Pancreas (tissue), 10 donors: Measurements from ENCODE around the gene PRRC2C. TPM values are rescaled to one million over a fixed set of nuclear protein-coding genes. Genes with fewer than 3 reads are reported as not detected.

Experiments
- ATAC-seq, 4 donors: fragments of 200-7000 bp; cut with Tn5 transposase; one replicate each; pipeline versions ENCODE4 v1.8.0 to v1.9.1; 2020; ENCODE audit warnings: mild to moderate bottlenecking in 4 of 4, moderate library complexity in 4 of 4
- DNase-seq, 6 donors: peaks; one replicate each; pipeline ENCODE4 v3.0.0-alpha.2; 2020
- FAIRE-seq: peaks from 2 replicates; lab custom pipeline; 2012; peaks lifted over from hg19 to GRCh38; lab: Jason Lieb, UNC
- H3K27ac ChIP-seq, 4 donors: fragments of 200-600 bp; sonication (generic); 1 replicate in 3 of 4; 2 replicates in 1 of 4; pipeline versions ENCODE4 v1.5.0 to v1.8.0; 2020
- H3K27me3 ChIP-seq, 4 donors: fragments of 200-600 bp; one replicate each; pipeline ENCODE4 v1.8.0; 2021
- H3K36me3 ChIP-seq, 3 donors: fragments of 200-600 bp; sonication (generic) in 1 of 3; one replicate each; pipeline versions ENCODE4 v1.5.0 to v1.8.0; 2020 to 2021
- H3K4me1 ChIP-seq, 3 donors: fragments of 200-600 bp; one replicate each; pipeline ENCODE4 v1.8.0; 2021
- H3K4me3 ChIP-seq, 4 donors: fragments of 200-600 bp; sonication (generic) in 2 of 4; one replicate each; pipeline versions ENCODE4 v1.5.0 to v1.8.0; 2020 to 2021
- H3K9me3 ChIP-seq, 4 donors: fragments of 200-600 bp; one replicate each; pipeline ENCODE4 v1.8.0; 2021
- WGBS, 2 donors: extraction: QIAGEN DNeasy Blood & Tissue Kit; methylation state at CpG; one replicate each; pipeline ENCODE4 v1.1.7; 2013; 5-methylcytosine and 5-hydroxymethylcytosine counted together
- intact Hi-C, 3 donors: fragments of 100-400 bp; cut with DNase I; formaldehyde crosslinking; loops; one replicate each; pipeline versions ENCODE4 v1.11.1 to v1.14.2; 2022
- polyA plus RNA-seq, 2 donors: library from polyadenylated mRNA; stranded (reverse); fragments of 200-250 nt; gene quantifications; one replicate each; pipeline ENCODE4 v1.2.3, GENCODE V29; 2013
- total RNA-seq, 6 donors: library from RNA; stranded (reverse); fragmentation: NEBNext Ultra II Directional in 4 of 6; extraction: Animal tissue kit (Norgen Biotek cat#: 25700) in 4 of 6; gene quantifications; one replicate each; pipeline versions ENCODE4 v1.2.1 to v1.2.4, GENCODE V29; 2021 to 2023
- TF ChIP-seq, protein P1 (sequence below), 4 donors: fragments of 200-600 bp; sonication (generic) in 3 of 4; IDR thresholded peaks; one replicate each; pipeline versions ENCODE4 v1.5.0 to v1.8.0; 2021; ENCODE audit warnings: antibody characterized with exemption in 4 of 4
- donor health status: healthy with polysubstance abuse.
- donor health status: DM: no; HTN: no; CAD: no; lungs with moderate emphysema.
- donor health status: DM: no; HTN: no; CAD: no.
- donor health status: control.
- donor health status: control.
- donor health status: Bipolar disorder and iron deficiency.
- donor health status: DM: yes; HTN: yes; CAD: no.
- donor health status: DM: no; HTN: no; CAD: no.
- donor health status: DM: no; HTN: no; CAD: no.
- donor health status: DM: yes; HTN: yes; CAD: no.

Gene PRRC2C
- total and polyA plus RNA-seq, 8 donors = 22.4 to 82.3 (median 48.4) TPM

DNA sequence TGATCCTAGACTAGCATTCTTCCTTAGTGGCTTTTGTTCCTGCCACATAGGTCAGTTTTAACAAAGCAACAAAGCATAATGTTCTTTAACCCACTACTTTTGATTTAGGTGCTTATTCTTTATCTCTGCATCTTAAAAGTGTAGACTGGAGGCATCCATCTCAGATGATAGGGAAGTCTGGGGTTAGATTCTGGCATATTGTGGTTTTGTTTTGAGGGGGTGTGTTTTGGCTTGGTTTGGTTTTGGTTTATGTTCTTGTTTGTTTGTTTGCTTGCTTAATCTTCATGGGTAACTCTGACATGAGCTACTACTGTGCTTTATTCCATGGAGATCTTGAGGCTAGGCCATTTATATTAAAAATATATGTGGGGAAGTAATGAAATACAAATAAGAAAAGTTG is 96.4 kb downstream of the PRRC2C start:
- TF ChIP-seq, protein P1, sequence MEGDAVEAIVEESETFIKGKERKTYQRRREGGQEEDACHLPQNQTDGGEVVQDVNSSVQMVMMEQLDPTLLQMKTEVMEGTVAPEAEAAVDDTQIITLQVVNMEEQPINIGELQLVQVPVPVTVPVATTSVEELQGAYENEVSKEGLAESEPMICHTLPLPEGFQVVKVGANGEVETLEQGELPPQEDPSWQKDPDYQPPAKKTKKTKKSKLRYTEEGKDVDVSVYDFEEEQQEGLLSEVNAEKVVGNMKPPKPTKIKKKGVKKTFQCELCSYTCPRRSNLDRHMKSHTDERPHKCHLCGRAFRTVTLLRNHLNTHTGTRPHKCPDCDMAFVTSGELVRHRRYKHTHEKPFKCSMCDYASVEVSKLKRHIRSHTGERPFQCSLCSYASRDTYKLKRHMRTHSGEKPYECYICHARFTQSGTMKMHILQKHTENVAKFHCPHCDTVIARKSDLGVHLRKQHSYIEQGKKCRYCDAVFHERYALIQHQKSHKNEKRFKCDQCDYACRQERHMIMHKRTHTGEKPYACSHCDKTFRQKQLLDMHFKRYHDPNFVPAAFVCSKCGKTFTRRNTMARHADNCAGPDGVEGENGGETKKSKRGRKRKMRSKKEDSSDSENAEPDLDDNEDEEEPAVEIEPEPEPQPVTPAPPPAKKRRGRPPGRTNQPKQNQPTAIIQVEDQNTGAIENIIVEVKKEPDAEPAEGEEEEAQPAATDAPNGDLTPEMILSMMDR (IDR thresholded peaks at IDR 0.05) = no peak
- Histone ChIP-seq H3K27me3 (no peaks in the 10 kb centered on the region), H3K36me3 (peaks cover 4 to 74% (median 15%) of the 10 kb centered on the region in 3 donors), H3K9me3 (no peaks in the 10 kb centered on the region), H3K4me1 (no peaks in the 10 kb centered on the region), H3K4me3 (no peak overlapping the region), H3K27ac (no peak overlapping the region)
- ATAC-seq = no peak
- no peak for FAIRE-seq
- no peak for DNase-seq
- intact Hi-C loops = no loop called here

DNA sequence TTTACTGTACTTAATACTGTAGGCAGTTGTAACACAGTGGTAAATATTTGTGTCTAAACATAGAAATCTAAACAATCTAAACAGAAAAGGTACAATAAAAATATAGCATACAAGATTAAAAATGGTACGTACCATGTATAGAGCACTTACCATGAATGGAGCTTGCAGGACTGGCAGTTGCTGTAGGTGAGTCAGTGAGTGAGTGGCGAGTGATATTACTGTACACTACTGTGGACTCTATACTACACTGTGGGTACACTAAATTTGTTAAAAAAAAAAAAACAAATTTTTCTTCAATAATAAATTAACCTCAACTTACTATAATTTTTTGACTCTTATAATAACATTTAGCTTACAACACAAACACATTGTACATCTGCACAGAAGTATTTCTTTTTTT is 97.3 kb downstream of the PRRC2C start:
- FAIRE-seq (no peak), ATAC-seq (no peak), DNase-seq (no peak)
- H3K27me3 ChIP-seq = no peaks in the 10 kb centered on the region
- WGBS, 2 donors = 92 to 100% methylated on average over 2 of the region's 2 CpGs
- no peaks in the 10 kb centered on the region for H3K9me3 ChIP-seq
- no peaks in the 10 kb centered on the region for H3K4me1 ChIP-seq
- no peak overlapping the region for H3K4me3 ChIP-seq
- no peak overlapping the region for H3K27ac ChIP-seq
- peaks cover 4 to 72% (median 24%) of the 10 kb centered on the region in 3 donors for H3K36me3 ChIP-seq
- intact Hi-C loops = no loop called here
- TF ChIP-seq, protein P1 (IDR thresholded peaks at IDR 0.05) = no peak

DNA sequence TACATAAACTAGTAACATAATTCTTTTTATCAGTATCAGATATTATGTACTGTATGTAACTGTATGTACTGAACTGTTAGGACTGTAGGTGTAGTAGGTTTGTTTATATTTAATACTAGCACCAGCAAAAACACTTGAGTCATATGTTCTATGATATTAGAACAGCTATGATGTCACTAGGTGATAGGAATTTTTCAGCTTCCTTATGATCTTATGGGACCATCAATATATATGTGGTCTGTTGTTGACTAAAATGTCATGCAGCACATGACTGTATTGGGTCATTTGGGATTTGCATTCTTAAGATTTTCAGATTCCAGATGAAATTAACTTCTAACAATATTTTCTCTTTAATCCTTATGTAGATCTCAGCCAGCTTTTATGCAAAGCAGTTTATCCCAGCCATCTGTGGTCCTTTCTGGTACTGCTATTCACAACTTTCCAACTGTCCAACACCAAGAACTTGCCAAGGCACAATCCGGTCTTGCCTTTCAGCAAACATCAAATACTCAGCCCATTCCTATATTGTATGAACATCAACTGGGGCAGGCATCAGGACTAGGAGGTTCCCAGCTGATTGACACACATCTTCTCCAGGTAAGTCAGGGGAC is 98.4 kb downstream of the PRRC2C start:
- Histone ChIP-seq H3K4me3 (no peak overlapping the region), H3K36me3 (peaks cover 0 to 70% (median 20%) of the 10 kb centered on the region in 3 donors), H3K4me1 (peaks cover 0 to 2% (median 0%) of the 10 kb centered on the region in 3 donors), H3K27me3 (no peaks in the 10 kb centered on the region), H3K27ac (no peak overlapping the region), H3K9me3 (no peaks in the 10 kb centered on the region)
- FAIRE-seq (no peak), DNase-seq (no peak), ATAC-seq (no peak)
- intact Hi-C loops = no loop called here
- TF ChIP-seq, protein P1 (IDR thresholded peaks at IDR 0.05) = no peak
- WGBS, 2 donors = 75 to 88% methylated on average over 1 of the region's 1 CpG

DNA sequence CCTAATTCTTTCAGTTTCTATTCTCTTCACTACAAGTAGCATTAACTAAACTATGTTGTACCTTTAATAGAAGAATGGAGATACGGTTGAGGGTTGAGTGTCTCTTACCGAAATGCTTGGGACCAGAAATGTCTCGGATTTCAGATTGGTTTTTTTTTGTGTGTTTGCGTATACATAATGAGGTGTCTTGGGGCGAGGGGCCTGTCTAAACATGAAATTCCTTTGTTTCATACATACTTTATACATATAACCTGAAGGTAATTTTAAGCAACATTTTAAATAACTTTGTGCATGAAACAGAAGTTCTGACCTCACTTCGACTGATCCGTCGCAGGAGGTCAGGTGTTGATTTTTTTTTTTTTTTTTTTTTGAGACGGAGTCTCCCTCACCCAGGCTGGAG is 100.4 kb downstream of the PRRC2C start:
- no peak overlapping the region for H3K27ac ChIP-seq
- FAIRE-seq (no peak), ATAC-seq (no peak), DNase-seq (no peak)
- H3K4me3 ChIP-seq = no peak overlapping the region
- peaks cover 0 to 5% (median 0%) of the 10 kb centered on the region in 3 donors for H3K4me1 ChIP-seq
- no peaks in the 10 kb centered on the region for H3K27me3 ChIP-seq
- TF ChIP-seq, protein P1 (IDR thresholded peaks at IDR 0.05) = no peak
- intact Hi-C loops = no loop called here
- WGBS, 2 donors = 96 to 98% methylated on average over 8 to 9 of the region's 9 CpGs
- H3K9me3 ChIP-seq = no peaks in the 10 kb centered on the region
- peaks cover 0 to 68% (median 19%) of the 10 kb centered on the region in 3 donors for H3K36me3 ChIP-seq

DNA sequence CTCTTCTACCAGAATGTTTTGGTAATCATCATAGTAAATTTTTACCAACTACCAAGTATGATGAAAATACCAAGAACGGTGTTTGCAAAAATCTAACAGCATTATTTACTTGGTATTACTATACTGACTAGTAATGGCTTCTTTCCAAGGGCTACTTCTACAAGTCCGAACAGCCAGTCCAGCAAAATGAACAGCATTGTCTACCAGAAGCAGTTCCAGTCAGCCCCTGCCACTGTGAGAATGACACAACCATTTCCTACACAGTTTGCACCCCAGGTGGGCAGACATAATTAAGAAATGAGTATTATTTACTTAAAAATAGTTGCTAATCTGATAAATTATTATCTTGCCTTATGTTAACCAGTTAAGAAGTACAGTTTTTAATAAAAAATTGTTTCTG is 102.9 kb downstream of the PRRC2C start:
- intact Hi-C loops = no loop called here
- TF ChIP-seq, protein P1 (IDR thresholded peaks at IDR 0.05) = no peak
- ATAC-seq (no peak), DNase-seq (no peak), FAIRE-seq (no peak)
- Histone ChIP-seq H3K4me3 (no peak overlapping the region), H3K27ac (no peak overlapping the region), H3K27me3 (no peaks in the 10 kb centered on the region), H3K36me3 (peaks cover 0 to 78% (median 24%) of the 10 kb centered on the region in 3 donors), H3K9me3 (no peaks in the 10 kb centered on the region), H3K4me1 (peaks cover 0 to 5% (median 0%) of the 10 kb centered on the region in 3 donors)
- WGBS, 2 donors = 36 to 42% methylated on average over 2 of the region's 2 CpGs
